ENCODE measurements around the gene SOSTDC1.
"Not testable (repeated sequence)": the region's sequence is repeated elsewhere in the genome, so short reads cannot be mapped to it uniquely, and the experiment has no call there.

Gene SOSTDC1, protein sequence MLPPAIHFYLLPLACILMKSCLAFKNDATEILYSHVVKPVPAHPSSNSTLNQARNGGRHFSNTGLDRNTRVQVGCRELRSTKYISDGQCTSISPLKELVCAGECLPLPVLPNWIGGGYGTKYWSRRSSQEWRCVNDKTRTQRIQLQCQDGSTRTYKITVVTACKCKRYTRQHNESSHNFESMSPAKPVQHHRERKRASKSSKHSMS

DNA sequence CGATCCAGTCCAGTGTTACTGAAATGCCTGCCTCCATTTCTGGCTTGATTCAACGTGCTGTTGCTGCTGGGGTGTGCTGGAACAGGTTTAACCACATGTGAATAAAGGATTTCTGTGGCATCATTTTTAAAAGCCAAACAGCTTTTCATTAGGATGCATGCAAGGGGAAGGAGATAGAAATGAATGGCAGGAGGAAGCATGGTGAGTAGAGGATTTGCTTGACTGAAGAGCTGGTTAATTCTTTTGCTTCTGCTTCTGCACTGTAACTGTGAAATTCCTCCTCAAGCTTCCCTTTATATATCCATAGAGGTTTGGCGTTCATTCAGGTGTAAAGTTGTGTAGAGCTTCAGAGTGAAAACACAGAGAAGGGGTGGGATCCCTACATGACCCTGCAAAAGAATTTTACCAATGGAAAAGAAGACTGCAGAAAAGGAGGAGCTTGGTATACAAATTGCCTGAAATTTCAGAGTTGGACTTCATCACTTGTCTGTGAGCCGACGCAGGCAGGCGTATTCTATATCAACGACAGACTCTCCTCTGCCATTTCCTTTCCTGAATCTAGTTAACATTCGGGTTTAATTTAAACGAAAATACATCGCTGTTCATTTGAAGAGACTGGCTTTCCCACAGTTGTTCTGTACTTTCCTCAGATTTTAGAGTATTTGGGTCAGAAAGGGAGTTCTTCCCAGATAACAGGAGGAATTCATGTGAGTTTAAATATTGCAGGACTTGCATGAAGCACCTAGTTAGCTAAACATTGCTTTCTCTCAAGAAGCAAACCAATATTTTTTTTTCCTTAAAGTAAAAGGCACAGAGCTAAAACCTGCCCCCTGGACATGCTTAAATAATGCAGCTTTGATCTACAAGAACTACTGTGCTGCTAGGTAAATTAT lies at the start of gene SOSTDC1:
SOSTDC1 (minus strand) TSS at position 270 of the 893 bp plus-strand sequence; CDS start at position 200, 70 bp downstream.
- no peak for DNase-seq

DNA sequence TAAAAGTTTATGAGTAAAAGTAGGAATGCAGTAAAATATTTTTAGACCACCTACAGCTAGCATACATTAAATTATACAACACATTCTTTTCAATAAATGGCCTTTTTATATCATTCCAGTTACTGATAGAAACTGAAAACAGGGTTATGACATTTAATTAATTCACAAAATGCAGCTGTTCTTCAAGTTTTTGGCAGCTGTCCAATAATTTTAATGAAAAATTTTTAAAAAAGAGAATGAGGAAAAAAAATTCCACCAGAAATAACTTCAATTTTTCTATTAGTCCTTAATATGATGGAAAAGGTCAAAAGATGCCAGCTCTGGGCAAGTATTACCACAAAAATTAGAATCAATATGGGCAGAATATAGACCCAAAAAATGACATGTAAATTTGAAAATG lies 49.2 kb upstream of the SOSTDC1 start:
- no peak for DNase-seq

DNA sequence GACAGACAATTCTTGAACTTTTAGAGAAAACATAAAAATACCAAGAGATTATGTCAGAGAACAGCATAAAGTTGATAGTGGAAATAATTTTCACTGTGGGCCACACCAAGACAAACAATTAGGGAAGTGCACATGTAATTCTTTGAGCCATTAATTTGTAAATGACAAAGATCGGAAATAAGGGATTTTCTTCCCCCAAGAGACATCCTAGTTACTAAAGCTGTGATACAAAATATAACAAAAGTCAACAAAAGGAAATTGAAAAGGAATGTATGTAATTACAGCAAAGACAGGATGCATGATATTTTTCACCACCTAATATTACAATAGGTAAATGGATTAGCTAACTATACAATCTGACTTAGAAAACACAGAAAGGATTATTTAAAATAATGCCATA lies 48.7 kb upstream of the SOSTDC1 start:
- DNase-seq = no peak

DNA sequence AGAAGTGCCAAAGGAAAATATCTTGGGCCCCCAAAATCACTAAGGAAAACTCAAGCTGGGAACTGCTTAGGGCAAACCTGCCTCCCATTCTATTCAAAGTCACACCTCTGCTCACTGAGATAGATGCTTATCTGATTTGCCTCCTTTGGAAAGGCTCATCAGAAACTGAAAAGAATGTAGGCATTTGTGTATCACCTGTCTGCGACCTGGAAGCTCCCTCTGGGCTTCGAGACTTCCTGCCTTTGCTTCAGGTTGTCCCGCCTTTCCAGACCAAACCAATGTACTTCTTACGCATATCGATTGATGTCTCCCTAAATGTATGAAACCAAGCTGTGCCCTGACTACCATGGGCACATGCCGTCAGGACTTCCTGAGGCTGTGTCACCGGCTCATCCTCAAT lies 46.6 kb upstream of the SOSTDC1 start:
- no peak for DNase-seq

DNA sequence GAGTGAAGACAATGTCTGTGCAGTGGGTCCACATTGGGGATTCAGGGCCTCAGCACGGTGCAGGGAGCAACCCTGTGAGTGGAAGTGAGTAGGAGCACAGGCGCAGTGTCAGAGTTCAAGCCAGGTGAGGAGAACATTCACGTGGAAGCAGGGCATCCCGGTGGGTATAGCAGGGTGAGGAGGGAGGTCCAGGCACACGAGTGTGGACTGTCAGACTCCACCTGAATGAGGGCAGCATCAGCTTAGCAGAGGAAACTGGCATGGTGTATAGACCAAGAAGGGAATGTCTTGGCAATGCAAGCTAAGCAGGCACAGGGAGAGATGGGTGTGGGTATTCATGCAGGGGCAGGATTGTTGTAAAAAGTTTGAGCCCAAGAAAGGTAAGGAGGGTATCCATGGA lies 45.8 kb upstream of the SOSTDC1 start:
- no peak for DNase-seq

DNA sequence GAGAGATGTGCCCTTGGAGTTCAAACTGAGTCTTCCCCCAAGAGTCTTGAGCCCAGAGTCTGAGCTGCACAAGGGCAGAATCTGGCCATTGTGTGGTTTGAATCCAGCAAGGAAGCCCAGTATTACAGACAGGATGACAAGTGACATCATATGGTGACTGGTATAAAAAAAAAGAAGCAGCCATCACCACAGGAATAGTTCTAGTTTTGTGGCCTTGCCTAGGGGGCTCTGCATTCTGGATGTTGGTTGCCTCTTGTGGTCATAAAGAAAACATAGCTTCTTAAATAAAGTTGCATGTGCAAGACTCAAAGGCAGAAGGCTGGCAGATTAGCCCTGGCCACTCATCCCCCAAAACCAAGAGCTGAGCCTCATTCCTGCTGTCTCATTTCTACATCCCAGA lies 44.3 kb upstream of the SOSTDC1 start:
- no peak for DNase-seq

DNA sequence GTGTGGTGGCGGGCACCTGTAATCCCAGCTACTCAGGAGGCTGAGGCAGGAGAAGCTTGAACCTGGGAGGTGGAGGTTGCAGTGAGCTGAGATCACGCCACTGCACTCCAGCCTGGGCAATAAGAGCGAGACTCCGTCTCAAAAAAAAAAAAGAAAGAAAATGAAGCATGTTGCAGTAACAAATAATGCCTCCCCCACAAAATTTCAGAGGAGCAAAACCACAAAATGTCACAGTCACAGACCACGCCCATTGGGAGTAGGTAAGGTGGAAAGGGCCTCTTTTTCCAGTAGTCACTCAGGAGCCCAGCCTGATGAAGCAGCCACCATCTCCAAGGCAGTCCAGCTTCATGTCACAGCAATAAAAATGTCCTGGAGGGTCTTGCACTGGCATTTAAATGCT lies 40.9 kb upstream of the SOSTDC1 start:
- DNase-seq = not testable (repeated sequence)

DNA sequence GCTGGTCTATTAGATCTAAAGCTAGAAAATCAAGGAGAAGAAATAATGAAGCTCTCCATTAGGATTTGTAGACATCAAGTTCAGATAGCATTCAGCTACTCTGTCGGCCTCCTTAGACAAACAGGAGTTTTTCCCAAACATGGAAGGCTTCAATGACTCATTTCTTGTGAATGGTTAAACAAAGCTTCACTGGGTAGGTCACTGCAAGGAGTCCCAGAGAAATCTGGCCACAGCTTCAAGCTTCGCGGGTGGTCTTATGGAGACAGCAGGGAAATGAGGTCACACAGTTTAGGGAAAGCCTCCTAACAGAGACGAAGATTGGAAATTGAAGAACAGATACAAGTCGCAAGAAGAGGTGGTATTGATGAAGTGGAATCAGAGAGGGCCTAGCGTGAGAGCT lies 38.5 kb upstream of the SOSTDC1 start:
- no peak for DNase-seq

DNA sequence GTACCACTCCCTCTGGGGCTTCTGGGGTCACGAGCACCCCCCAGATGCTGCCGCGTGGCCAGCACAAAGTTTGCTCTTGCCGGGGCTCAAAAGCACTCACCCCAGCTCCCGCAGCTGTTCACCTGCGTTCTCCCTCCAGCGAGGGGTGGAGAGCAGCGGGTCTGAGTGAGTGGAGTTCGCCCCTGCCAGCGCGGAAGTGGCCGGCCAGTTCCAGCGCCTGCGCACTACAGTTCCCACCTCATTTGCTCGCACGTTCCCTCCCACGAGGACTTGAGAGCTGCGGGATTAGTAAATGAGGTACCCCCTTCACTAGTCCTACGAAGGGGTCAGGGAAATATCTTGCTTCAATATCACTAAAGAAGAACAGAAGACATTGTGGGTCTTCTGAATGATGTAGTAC lies 36.8 kb upstream of the SOSTDC1 start:
- no peak for DNase-seq

DNA sequence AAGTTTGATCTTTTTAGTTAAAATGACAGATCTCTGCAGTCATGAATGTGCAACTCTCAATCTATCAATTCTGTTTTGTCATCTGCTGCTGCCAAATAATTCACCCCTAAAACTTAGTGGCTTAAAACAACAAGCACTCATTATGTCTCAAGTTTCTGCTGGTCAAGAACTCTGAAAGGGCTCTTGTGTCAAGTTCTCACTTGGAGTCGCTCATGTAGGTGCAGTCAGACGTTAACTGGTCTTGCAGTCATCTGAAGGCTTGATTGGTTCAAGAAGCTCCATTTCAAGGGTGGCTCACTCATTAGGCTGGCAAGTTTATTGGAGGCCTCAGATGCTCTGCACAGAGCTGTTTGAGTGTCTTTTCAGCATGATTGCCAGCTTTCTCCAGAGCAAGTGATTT lies 32.6 kb upstream of the SOSTDC1 start:
- no peak for DNase-seq

DNA sequence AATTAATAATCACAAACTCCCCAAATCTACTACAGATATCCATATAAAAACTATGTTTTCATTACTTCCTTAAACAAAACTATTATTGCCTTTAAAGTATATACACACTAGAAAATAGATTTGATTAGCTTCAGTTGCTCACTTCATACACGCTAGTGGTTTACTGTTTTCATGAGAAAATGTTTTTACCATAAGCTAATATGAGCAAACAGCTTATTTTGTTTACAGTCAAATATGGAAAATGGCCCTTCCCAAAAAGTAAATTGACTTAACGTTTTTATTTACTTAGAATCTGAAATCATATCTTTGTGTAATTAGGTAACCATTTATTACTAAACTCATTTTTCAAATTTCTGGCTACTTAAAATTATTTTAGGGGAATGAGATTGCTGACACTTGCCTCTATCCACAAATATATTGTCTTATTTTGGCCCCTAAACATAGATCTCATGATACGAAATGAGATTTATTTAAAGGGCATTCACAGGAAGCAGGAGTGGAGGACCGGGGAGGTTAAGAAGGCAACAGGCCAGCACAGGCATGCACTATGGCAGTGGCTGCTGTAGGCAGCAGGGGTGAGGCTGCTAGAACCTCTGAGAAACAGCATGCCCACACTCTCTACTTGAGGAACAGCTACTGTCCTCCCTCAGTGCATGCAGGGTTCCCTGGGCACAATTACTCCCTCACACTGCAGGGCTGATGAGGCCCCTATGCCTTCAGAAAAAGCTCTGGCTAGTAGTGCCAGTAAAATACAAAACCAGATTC lies 29.6 kb upstream of the SOSTDC1 start:
- DNase-seq = no peak

DNA sequence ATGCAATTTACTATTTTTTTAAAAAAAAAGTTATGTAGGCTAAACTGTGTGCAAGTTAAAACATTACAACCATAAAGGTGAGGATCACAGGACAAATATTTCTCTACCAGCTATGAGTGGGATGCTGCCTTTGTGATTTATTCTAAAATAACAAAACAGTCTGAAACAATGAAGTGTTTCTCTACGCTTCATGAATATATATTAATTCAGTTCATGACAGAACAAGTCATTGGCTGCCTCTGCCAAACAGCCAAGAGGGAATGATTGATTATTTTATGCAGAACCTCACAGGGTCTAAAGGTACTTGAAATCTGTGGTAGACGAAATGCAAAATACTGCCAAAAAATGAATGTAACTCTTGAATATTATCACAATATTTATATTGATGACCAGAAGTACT lies 29.0 kb upstream of the SOSTDC1 start:
- no peak for DNase-seq

DNA sequence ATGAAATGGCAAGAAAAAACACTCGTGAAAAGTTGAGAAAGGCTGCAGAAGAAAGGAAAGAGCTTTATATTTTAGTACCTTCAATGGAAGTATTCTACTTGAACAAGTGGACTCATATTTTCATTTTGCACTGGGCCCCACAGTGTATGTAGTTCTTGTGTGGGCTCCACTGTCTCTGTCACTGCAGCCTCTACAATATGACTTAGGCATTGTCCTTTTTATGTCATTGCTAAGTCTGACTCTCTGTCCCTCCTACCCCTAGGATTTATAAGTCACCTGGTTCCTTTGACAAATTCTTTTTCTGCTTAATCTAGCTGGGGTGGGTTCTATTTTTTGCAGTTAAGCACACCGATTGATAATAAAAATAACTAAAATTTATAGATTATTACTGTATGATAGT lies 27.7 kb upstream of the SOSTDC1 start:
- no peak for DNase-seq

DNA sequence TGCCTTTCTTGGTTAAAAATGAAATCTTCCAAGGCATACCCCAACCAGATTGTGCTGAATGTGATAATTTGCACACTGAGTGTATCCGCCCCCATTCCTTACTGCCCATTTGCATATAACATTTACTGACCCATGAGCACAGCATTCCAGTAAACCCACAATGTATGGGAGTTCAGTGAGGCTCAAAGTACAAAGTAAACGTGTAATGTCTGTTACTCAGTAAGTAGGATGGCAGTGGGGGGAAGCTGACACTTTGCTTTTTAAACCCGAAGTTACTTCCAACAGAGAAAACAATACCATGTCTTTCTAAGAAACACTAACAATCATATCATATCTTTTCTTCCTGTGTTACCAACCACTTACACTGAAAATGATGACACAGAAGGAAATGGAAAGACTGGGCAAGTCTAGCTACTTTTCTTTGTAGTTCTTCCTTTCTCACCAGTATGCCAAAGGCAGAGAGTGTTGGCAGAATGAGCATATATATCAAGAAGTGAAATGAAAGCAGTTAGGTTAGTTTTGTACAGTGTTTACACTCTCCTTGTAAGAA lies 27.1 kb upstream of the SOSTDC1 start:
- DNase-seq = no peak

DNA sequence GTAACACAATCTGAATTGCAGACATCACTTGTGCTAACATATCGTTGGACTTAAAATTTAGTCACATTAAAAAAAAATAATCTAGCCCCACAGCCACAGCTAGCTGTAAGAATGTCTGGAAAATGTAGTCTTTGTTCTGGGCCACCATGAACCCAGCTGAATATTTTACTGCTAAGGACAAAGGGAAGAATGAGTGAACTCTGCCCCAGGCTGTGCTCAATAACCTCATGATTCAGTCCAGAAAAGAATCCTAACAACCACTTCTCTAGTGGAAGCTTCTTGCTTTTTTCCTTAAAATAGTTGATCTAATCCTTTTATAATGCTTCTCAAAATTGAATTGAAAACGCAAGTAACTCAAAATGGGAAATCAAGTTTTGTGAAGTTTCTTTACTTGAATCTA lies 25.6 kb upstream of the SOSTDC1 start:
- no peak for DNase-seq

DNA sequence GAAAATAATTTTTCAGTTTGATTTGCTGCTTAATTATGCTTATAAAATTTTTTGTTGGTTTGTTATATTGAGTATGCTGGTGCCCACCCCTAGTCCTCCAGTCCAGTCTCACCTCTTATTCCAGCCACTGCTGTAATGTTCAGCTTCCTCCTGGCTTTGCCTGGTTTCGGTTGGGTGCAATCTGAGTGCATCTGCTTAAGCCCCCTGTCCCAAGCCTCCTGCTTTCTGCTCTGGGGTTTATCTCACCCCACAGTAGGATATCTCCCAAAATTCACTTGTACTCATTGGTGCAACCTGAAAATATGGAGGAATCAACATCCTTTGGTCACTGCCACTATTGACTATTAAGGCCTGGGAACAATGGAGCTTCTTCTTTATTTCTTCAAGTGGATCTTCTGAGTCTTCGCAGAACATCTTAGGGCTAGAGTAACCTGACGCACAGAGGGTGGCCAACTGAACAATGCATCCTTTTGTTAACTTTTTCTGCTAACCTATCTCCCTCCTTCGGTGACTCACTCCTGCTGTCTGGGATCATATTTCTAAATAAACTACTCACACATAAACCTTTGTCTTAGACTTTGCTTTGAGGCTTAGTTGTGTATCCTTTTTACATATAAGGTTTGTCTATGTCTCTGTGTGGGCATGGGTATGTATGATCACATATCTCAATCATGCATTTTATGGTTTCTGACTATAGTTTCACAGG lies 19.1 kb upstream of the SOSTDC1 start:
- DNase-seq = no peak

DNA sequence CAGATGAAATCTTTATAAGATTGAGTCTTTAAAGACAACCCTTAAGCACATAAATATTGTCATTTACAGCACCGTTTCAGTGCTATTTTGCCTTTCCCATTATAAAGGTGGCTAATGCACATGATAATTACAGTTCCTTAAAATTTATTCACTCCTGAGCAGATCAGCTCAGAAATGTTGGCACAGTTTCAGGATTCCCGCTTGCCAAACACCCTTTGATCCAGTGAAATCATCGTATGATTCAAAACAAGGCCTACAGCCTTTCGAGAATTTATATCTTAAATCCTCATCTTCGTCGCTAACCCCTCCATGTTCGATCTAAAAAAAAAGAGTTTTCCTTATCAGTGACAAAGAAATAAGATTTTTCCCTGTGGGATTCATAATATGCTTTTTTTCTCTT lies 14.1 kb upstream of the SOSTDC1 start:
- DNase-seq = no peak

DNA sequence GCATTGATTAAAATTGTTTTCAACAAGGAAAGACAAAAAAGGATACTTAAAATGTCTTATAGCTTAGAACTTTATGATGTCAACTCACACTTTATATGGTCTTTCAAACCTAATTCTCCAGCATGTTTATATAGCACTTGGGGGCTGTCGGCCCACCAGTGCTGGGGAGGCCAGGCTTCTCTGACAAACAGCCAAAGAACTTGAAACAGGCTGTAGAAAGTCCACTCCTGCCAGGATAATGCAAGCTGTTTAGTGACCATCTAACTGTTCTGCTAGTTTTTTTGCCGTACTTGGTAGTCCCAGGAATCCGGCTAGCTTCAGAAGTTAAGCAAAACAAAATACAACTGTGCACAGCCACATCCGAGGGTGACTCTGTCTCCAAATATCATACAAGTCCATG lies 13.6 kb upstream of the SOSTDC1 start:
- no peak for DNase-seq

DNA sequence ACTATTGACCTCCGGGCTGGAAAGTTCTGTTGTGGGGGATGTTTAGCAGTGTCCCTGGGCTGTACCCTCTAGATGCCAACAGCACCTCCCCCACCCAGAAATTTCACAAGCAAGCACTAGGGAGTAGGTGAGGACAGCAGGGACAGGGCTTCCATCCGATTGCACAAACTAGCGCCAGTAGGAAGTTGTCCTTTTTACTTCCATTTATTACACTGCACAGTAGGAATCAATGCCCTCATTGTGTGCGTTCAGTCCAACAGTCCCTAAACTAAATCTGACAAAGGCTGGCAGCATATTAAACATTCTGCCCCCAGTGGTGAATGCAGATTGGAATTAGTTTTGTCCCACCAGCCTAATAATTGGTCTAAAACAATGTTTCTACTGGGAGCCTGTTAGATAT lies 6.4 kb upstream of the SOSTDC1 start:
- no peak for DNase-seq

DNA sequence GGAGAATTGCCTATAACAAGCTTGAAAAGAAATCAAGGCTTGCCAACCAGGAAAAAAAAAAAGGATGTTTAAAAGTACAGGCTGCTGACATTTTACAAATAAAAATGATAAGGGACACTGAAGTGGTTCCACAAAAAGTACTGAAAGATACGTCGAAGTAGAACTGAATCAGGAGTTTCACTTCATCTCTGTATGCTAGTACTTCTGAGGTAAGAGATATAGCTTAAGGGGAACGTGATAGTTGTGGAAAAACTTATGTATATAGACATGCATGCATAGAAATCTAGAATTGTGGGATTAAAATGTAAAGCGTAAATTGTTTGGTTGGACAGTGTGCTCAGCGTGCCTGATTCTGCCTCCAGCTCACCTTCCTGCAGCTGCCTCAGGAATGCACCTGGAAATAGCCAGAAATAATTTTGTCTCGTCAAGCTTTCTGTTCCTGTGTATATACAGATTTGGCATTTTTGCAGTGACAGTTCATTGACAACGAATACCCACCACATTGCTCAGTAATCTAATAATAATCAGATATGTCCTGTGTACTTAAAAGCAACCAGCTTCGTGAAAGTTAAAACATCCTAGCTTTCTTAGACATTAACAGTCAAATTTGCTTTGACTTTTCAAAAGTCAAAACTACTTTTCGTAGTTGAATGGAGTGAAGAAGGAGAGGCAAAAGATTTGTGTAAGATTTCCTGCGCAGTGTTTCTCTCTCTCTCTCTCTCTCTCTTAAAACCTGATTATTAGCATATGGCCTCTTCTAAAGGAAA lies 1.4 kb downstream of the SOSTDC1 start:
- no peak for DNase-seq

DNA sequence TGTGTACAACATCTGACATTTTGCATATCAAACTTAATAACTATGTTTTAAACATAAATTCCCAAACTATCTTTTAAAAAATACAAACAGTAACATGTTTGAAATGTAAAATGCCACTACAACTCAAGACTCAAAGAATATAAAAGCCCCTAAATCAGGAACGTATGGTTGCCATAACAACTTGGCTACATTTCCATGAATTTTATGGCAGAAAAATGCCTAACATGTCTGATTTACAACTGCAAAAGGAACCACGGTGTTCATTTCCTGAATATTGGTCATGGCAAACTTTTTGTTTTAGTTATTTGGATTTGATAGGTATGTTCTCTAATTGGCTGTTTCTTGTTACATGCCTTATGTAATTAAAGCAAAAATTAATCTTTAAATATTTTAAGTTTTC lies 2.0 kb downstream of the SOSTDC1 start:
- no peak for DNase-seq

DNA sequence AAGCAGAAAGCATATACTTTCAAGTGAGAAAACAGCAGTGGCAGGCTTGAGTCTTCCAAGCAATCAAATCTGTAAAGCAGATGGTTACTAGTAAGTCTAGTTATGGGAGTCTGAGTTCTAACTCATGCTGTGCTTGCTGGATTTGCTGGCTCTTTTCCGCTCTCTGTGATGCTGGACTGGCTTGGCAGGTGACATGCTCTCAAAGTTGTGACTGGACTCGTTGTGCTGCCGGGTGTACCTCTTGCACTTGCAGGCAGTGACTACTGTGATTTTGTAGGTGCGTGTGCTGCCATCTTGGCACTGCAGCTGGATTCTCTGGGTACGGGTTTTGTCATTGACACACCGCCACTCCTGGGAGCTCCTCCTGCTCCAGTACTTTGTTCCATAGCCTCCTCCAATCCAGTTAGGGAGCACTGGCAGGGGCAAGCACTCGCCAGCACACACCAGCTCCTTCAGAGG lies 3.1 kb downstream of the SOSTDC1 start:
- no peak for DNase-seq

All from NCI-H1092 (cell line).